MM.1S (cell line): Measurements from ENCODE around the gene CSF1R.

Source experiments
- CTCF ChIP-seq: fragments of 300-600 bp; sonication (generic); IDR thresholded peaks from 2 replicates; pipeline ENCODE4 v1.5.1; 2016; ENCODE audit warnings: antibody characterized with exemption, low read length, mixed read lengths
- EZH2 ChIP-seq: fragments of 300-600 bp; sonication (generic); optimal IDR thresholded peaks from 2 replicates; pipeline ENCODE3; 2017; ENCODE audit warnings: low read depth, mild to moderate bottlenecking, antibody characterized with exemption, low read length, mixed read lengths
- EZH2phosphoT487 ChIP-seq: fragments of 300-600 bp; sonication (generic); IDR thresholded peaks from 2 replicates; pipeline ENCODE4 v1.6.1; 2018; ENCODE audit warnings: antibody characterized with exemption, low read length

- no peak for TF ChIP-seq EZH2phosphoT487
- no peak for TF ChIP-seq CTCF
- no peak for TF ChIP-seq EZH2
Measured at GRCh38 chr5:150078802-150079689, 7.3 kb downstream of the CSF1R start.
